Natural killer cell (primary cell): ENCODE data around the gene MAST3. TPM values are rescaled to one million over a fixed set of nuclear protein-coding genes. Genes with fewer than 3 reads are reported as not detected.
A peak's percentile ranks its signal among the peaks of the same experiment; 100 is the strongest.
"Not testable (repeated sequence)": the region's sequence is repeated elsewhere in the genome, so short reads cannot be mapped to it uniquely, and the experiment has no call there.

ENCODE experiments used
- ATAC-seq, 3 donors: fragments of 150-1000 bp in 2 of 3; fragments of 200-7000 bp in 1 of 3; cut with Tn5 transposase; 1 replicate in 1 of 3; 2 replicates in 2 of 3; pipeline ENCODE4 v1.10.0; 2021; ENCODE audit warnings: mild to moderate bottlenecking in 2 of 3, moderate library complexity in 2 of 3
- DNase-seq, 2 donors: peaks; one replicate each; pipeline versions ENCODE4 v3.0.0 to v3.0.0-alpha.2; 2013 to 2021; ENCODE audit warnings: mixed read lengths in 1 of 2
- H3K27ac ChIP-seq: one replicate; pipeline ENCODE4 v1.5.1; 2013; ENCODE audit warnings: mild to moderate bottlenecking, low read length
- H3K27me3 ChIP-seq: one replicate; pipeline ENCODE4 v1.6.1; 2013; ENCODE audit warnings: low read length; ENCODE audit not compliant: control insufficient read depth, insufficient read depth
- H3K36me3 ChIP-seq: one replicate; pipeline ENCODE4 v1.6.1; 2013; ENCODE audit warnings: low read length; ENCODE audit not compliant: control insufficient read depth, insufficient read depth
- H3K4me1 ChIP-seq: one replicate; pipeline ENCODE4 v1.6.1; 2013; ENCODE audit warnings: low read length; ENCODE audit not compliant: control insufficient read depth, insufficient read depth
- H3K4me3 ChIP-seq: one replicate; pipeline ENCODE4 v1.5.1; 2013; ENCODE audit warnings: low read length
- H3K9me3 ChIP-seq: one replicate; pipeline ENCODE4 v1.6.1; 2013; ENCODE audit warnings: low read length; ENCODE audit not compliant: control insufficient read depth, insufficient read depth
- H3K27ac Mint-ChIP-seq, 2 donors: one replicate each; pipeline ENCODE4 v1.8.0; 2022; ENCODE audit warnings: mild to moderate bottlenecking in 2 of 2, mixed read lengths in 2 of 2, moderate library complexity in 1 of 2
- H3K27me3 Mint-ChIP-seq, 2 donors: one replicate each; pipeline ENCODE4 v1.8.0; 2022; ENCODE audit warnings: low read depth in 2 of 2, mixed read lengths in 2 of 2
- H3K36me3 Mint-ChIP-seq: one replicate; pipeline ENCODE4 v1.8.0; 2022; ENCODE audit warnings: mixed read lengths
- H3K4me1 Mint-ChIP-seq, 2 donors: one replicate each; pipeline ENCODE4 v1.8.0; 2022; ENCODE audit warnings: mixed read lengths in 2 of 2
- H3K4me3 Mint-ChIP-seq: one replicate; pipeline ENCODE4 v1.8.0; 2022; ENCODE audit warnings: mild to moderate bottlenecking, moderate library complexity, mixed read lengths
- H3K9me3 Mint-ChIP-seq, 2 donors: one replicate each; pipeline ENCODE4 v1.8.0; 2022; ENCODE audit warnings: mixed read lengths in 2 of 2
- CTCF ChIP-seq: fragments of 200-600 bp; IDR thresholded peaks from one replicate; pipeline ENCODE4 v1.8.0; 2022; ENCODE audit warnings: antibody characterized with exemption
- WGBS: methylation state at CpG from one replicate; pipeline ENCODE4 v1.1.7; 2013; ENCODE audit warnings: missing lambda C conversion rate; ENCODE audit not compliant: insufficient coverage; 5-methylcytosine and 5-hydroxymethylcytosine counted together
- intact Hi-C: fragments of 100-400 bp; cut with micrococcal nuclease; formaldehyde crosslinking; loops from one replicate; pipeline ENCODE4 v1.14.2; 2022
- total RNA-seq, 4 donors: library from RNA; stranded (reverse); fragments of 120-200 nt in 1 of 4; gene quantifications; one replicate each; pipeline versions ENCODE4 v1.2.3 to v1.2.4, GENCODE V29; 2013 to 2022

Gene MAST3
- total RNA-seq, 3 donors from 2014 or later (not counting 1 experiment from before 2014, with no cell fraction given): 84.5 to 101 (median 101) TPM

- Histone ChIP-seq H3K4me3 (peak overlapping the region; percentile 72), H3K27me3 (no peaks in the 10 kb centered on the region), H3K4me1 (peaks cover 64% of the 10 kb centered on the region), H3K9me3 (no peaks in the 10 kb centered on the region), H3K27ac (peak overlapping the region; percentile 87), H3K36me3 (peaks cover 20% of the 10 kb centered on the region)
- Mint-ChIP-seq H3K27ac (peak overlapping the region; percentile 92 to 99), H3K4me1 (peaks cover 42 to 66% of the 10 kb centered on the region in 2 donors), H3K4me3 (peak overlapping the region; percentile 99), H3K36me3 (peaks cover 8% of the 10 kb centered on the region), H3K9me3 (peaks cover 3 to 8% of the 10 kb centered on the region in 2 donors), H3K27me3 (no peaks in the 10 kb centered on the region)
- DNase-seq: no peak
- WGBS: 77% methylated on average over 6 of the region's 8 CpGs
- intact Hi-C loops: no loop called here
- ATAC-seq: no peak
- TF ChIP-seq CTCF: no peak
These were observed 11.7 kb upstream of the MAST3 start for GRCh38 chr19:18085702-18086457.

GRCh38 chr19:18086590-18087138 lies 10.9 kb upstream of the MAST3 start, which contains the start of gene IL12RB1:
IL12RB1 (minus strand) TSS chr19:18086934; CDS start chr19:18086823, 111 bp downstream.
- peaks cover 8% of the 10 kb centered on the region for H3K36me3 Mint-ChIP-seq
- ATAC-seq (peak; percentile 42 to 54 (median 45)), DNase-seq (peak; percentile 58 to 82)
- Histone ChIP-seq H3K4me1 (peaks cover 72% of the 10 kb centered on the region), H3K27ac (peak within 1 kb of the TSS; percentile 87), H3K9me3 (no peaks in the 10 kb centered on the region), H3K27me3 (no peaks in the 10 kb centered on the region), H3K36me3 (peaks cover 15% of the 10 kb centered on the region), H3K4me3 (peak within 1 kb of the TSS; percentile 72)
- peaks cover 47 to 73% of the 10 kb centered on the region in 2 donors for H3K4me1 Mint-ChIP-seq
- intact Hi-C loops: no loop called here
- peak within 1 kb of the TSS; percentile 92 to 99 for H3K27ac Mint-ChIP-seq
- no peak for TF ChIP-seq CTCF
- peak within 1 kb of the TSS; percentile 99 for H3K4me3 Mint-ChIP-seq
- no peaks in the 10 kb centered on the region for H3K27me3 Mint-ChIP-seq
- peaks cover 3 to 8% of the 10 kb centered on the region in 2 donors for H3K9me3 Mint-ChIP-seq
- WGBS: 6% methylated on average over 11 of the region's 12 CpGs

- not testable (repeated sequence) for H3K36me3 ChIP-seq, H3K36me3 Mint-ChIP-seq, H3K9me3 ChIP-seq, H3K27me3 ChIP-seq, H3K9me3 Mint-ChIP-seq, H3K27me3 Mint-ChIP-seq, H3K4me3 ChIP-seq
- H3K27ac ChIP-seq: peak overlapping the region; percentile 98
- H3K4me1 Mint-ChIP-seq: peaks cover 47 to 64% of the 10 kb centered on the region in 2 donors
- DNase-seq: peak; percentile 70 to 87
- ATAC-seq: peak; percentile 83 to 91 (median 87)
- peaks cover 78% of the 10 kb centered on the region for H3K4me1 ChIP-seq
- 19% methylated on average over 11 of the region's 11 CpGs for WGBS
- H3K4me3 Mint-ChIP-seq: peak overlapping the region; percentile 87
- intact Hi-C loops: loop anchor here (2.0 kb wide), 2 partner anchors 44 to 64 kb away; partner anchors contain the start of gene PIK3R2
- H3K27ac Mint-ChIP-seq: peak overlapping the region; percentile 92 to 99
These were observed 8.5 kb upstream of the MAST3 start for GRCh38 chr19:18089096-18089541.

GRCh38 chr19:18089726-18090125 lies 7.9 kb upstream of the MAST3 start:
- no peak for ATAC-seq
- Histone ChIP-seq H3K36me3 (no peaks in the 10 kb centered on the region), H3K4me1 (peaks cover 75% of the 10 kb centered on the region), H3K27me3 (no peaks in the 10 kb centered on the region), H3K4me3 (no peak overlapping the region), H3K9me3 (no peaks in the 10 kb centered on the region), H3K27ac (peak overlapping the region; percentile 98)
- peak in 1 of 2 donors; percentile 22 for DNase-seq
- Mint-ChIP-seq H3K27me3 (no peaks in the 10 kb centered on the region), H3K36me3 (no peaks in the 10 kb centered on the region), H3K9me3 (no peaks in the 10 kb centered on the region), H3K4me3 (peak overlapping the region; percentile 87), H3K4me1 (peaks cover 41 to 58% of the 10 kb centered on the region in 2 donors), H3K27ac (peak overlapping the region; percentile 92 to 99)
- intact Hi-C loops: loop anchor here (2.0 kb wide), 2 partner anchors 45 to 63 kb away; partner anchors contain the start of gene PIK3R2
- no peak for TF ChIP-seq CTCF
- WGBS: 88% methylated on average over 5 of the region's 5 CpGs
